Activated naive CD8-positive, alpha-beta T cell treated with anti-CD3 and anti-CD28 coated beads, Interleukin-2, amount 50 U/mL, for 16 hours (primary cell): Measurements from ENCODE around the gene HNRNPF.
"Not testable (repeated sequence)": the region's sequence is repeated elsewhere in the genome, so short reads cannot be mapped to it uniquely, and the experiment has no call there.

Source experiments
- DNase-seq: peaks from one replicate; pipeline ENCODE4 v3.0.0-alpha.2; 2020; ENCODE audit warnings: low read depth, low spot score

The HNRNPF gene

DNA sequence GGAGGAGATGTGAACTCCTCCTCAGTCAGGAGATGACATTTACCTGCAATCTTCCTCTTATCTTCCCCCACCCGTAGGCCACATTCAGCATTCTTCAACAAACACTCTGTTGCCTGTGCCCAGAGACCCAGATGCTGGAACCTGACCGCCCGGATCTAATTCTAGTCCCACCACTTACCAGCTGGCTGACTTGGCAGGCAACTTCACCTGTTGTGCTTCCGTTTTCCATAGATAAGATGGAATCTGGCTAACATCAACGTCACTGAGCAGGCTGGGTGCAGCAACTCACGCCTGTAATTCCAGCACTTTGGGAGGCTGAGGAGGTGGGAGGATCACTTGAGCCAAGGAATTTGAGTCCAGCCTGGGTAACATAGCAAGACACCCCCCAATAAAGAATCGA is 58.8 kb downstream of the HNRNPF start:
- DNase-seq: no peak

DNA sequence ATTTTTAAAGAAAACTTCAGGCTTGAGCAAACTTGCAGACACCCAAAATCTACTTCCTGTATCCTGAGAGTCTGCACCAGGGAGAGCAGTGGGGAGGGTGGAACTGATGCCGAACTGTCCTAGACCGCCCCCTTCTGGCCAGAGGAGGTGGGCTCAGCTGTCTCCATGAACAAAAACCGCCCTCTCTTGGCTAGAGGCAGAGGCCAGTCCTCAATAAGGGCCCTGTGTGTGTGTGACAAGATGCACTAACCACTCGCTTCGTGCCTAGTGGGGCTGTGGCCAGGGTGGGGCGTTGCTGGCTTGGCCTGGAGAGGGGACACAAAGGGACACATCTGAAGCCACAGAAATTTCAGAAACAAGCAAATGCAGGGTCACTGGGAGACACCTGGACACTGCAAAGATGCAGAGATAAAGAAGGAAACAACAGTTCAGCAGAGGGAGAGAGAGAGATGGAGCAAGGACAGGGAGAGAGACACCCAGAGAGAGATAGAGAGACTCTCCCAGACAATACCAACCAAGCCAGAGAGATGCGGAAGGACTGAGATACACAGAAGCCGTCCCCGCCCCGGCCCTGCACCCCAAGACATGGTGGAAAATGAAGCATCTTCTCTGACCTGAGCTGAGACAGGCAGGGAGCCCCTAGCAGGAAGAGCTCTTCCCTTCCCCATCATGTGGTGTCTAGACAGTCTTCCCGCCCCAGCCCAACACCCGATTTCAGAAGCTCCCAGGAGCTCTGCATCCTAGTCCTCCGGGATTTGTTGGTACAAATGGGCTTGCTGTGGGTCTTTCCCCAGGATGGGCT is 60.3 kb downstream of the HNRNPF start:
- peak; percentile 71 for DNase-seq

DNA sequence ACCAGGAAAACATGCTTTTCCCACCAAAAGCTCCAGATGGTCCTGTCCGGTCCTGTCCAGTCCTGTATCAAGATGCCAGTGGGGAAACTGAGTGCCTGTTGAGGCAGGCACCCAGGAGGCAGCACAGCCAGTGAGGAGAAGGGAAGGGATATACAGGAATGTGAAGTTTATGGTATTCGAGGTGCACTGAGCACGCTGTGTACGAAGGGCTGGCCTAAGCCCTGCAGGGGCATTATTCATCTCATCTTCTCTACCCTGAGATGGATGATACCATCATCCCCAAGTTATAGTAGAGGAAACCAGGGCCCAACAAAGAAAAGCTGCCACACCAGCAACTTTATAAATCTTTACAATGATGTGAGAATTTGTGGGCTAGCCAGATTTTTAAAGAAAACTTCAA is 61.0 kb downstream of the HNRNPF start:
- no peak for DNase-seq

DNA sequence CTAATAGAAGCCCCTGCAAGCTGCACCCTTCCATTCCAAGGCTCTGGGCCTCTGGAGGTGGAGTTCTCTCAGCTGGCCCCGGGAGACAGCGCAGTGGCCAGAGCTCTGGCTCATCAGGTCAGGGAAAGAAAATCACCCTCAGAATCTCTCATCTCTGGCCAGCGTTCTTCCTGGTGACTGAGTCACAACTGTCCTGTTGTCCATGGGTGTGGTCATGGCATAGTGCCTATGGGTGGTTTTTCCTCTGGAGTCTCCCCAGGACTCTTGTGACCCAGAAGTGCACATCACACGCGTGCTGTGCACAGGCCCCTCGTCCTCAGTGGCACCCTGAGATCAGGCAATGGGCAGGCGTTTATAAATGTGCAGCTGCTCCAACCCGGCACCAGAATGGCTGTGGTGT is 64.9 kb downstream of the HNRNPF start:
- DNase-seq: no peak

DNA sequence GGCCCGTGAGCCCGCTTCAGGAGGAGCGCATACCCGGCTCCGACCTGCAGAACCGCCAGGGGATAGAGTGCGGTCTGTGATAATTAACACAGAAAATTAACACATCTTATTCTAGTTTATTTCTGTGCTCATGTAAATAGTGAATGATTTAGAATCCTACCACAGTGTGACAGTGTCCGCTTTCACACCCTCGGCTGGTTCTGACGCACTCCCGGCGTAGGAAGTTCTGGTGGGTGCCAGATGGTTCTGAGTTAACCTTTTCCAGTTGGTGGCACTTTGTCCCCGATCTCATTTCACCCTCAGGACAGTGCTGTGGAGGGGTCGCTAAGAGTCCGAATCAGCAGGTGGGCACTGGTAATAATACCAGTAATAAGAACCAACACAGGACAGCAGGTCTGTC is 65.9 kb downstream of the HNRNPF start:
- no peak for DNase-seq

DNA sequence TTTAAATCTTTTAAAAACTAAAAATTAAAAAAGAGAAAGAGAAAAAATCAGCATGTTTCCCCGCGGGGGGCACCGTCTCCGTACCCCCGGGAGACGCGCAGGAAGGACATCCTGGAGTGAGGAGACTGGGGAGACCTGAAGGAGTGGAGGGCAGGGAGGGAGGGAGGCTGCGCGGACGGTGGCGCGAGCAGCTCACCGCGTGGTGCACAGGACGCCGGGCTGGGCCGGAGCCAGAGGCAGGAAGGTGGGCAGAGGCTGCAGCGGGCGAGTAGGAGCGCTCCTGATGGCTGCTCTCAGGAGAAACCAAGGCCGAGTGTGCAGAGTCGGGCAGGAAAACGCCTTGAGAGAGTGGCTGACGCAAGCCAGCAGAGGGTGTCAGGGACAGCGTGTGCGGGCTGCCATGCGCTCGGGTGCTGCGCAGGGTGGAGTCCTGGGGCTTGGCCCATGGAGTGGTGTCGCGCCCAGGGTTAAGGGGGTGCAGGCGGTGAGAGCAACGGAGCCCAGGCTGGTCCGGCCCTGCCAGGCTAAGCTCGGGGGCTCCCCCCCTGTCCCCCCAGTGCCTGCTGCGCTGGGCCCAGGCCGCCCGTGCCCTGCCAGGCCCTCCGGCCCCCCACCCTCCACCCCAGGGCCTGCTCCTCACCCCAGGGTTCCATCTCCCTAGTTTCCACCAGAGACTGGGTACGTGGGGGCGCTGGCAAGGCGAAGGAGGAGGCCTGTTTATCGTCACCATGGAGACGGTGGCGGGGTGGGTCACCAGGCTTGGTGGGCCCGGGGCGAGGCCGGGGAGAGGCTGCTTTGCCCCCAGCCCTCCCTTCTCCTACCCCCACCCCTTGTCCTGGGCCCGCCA is 66.5 kb downstream of the HNRNPF start:
- DNase-seq: no peak

DNA sequence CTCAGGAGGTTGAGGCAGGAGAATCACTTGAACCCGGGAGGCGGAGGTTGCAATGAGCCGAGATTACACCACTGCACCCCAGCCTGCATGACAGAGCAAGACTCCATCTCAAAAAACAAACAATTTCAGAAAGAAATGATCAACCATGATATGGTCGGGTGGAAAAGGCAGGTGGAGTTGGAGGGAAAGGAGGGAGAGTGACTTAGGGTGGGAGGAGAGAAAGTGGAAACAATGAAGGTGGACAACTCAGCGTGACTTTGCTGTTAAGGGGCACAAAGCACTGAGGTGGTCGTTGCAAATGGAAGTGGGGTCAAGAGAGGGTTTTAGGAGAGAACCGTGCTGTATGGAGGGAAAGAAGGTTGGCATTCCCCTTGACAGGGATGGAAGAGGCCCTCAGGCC is 67.5 kb downstream of the HNRNPF start:
- no peak for DNase-seq

DNA sequence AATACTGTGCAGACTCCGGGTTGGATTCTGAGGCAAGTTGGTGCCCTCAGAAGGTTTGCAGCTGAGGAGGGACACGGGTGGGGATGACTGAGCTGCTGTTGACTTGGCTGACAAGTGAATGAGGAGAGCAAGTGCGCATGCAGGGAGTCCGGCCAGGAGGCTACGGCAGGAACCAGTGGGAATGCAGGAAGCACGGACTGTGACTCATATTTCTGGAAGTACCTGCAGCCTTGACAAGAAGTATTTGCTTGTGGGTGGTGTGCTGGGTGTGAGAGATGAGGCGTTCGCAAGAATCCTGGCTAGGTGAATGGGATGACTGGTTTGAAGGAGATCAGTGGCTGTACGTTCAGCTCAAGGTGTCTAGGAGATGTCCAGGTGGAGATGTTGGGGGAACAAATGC is 68.4 kb downstream of the HNRNPF start:
- no peak for DNase-seq

DNA sequence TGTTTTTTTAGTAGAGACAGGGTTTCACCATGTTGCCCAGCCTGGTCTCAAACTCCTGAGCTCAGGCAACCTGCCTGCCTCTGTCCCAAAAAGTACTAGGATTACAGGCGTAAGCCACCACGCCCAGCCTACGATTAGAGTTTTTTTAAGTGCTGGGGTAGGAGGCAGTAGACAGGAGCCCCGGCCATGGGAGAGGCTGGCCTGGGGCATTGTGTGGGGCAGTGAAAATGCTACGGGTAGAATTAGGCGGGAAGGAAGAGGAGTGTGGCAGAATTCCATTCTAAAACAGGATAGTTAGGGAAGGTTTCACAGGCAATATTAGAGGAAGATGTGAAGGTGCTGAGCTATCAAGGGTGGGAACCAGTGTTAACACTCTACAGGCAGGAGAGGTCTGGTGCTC is 68.9 kb downstream of the HNRNPF start:
- no peak for DNase-seq

DNA sequence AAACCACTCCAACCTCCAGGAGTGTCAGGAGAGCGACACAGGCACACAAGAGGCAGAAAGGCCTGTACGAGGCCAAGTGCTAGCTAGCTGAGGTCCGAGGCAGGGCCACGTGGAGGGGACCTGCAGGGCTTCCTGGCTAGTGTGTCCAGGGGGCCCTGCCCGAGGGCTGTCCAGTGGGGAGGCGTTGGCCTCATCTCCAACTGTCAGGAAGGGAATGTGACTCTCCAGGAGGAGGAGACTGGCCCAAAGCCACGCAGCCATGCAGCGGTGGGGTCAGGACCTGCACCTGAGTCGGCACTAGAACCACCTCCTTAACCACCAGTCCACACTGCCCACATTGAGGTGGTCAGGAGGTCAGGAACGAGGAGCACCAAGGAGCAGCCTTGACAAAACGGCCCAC is 69.8 kb downstream of the HNRNPF start:
- no peak for DNase-seq

DNA sequence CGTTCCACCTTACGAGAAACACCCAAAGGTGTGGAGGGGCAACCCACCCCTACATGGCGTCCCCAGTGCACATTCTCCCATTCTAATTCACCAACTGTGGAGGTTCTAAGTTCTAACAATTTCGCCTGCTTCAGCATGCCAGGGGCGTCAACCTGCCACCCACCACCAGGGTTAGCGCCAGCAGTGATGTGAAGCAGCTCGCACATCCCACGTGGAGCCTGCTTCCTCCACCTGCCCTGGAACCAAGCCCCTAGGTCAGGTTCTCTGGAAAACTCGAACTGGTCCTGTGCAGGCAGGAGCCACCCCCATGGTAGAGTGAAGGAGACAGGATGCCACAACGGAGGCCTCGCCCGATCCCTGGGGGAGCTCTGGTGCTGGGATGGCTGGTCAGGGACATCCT is 70.9 kb downstream of the HNRNPF start:
- DNase-seq: no peak

DNA sequence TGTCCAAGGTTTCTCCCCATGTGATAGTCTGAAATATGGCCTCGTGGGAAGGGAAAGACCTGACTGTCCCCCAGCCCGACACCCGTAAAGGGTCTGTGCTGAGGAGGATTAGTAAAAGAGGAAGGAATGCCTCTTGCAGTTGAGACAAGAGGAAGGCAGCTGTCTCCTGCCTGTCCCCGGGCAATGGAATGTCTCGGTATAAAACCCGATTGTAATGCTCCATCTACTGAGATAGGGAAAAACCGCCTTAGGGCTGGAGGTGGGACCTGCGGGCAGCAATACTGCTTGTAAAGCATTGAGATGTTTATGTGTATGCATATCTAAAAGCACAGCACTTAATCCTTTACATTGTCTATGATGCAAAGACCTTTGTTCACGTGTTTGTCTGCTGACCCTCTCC is 71.5 kb downstream of the HNRNPF start:
- DNase-seq: not testable (repeated sequence)

DNA sequence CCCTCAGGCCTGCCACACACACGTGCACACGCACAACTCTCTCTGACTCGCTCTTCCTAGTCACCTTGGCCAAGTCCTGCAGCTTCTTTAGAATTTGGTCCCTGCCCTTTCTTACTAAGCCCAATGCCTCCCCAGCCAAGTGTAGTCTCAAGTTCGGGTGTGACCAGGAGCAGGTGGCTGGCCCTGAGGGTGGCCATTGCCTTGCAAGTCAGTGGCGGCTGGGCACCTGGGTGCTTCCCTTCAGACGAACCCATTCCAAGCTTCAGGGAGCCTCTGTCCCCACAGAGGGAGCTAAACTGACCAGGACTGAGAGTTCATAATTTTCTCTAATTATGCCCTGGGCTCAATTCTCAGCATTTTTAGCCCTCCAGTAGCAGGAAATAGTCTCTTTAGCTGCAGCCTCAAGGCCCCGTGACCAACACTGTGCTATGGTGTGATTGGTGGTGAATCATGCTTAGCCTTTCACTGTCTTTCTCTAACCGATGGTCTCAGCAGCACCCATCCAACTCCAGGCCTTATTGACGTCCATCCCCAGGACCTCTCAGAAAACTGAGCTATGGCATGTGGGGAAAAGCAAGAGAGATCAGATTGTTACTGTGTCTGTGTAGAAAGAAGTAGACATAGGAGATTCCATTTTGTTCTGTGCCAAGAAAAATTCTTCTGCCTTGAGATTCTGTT is 72.2 kb downstream of the HNRNPF start:
- DNase-seq: no peak

DNA sequence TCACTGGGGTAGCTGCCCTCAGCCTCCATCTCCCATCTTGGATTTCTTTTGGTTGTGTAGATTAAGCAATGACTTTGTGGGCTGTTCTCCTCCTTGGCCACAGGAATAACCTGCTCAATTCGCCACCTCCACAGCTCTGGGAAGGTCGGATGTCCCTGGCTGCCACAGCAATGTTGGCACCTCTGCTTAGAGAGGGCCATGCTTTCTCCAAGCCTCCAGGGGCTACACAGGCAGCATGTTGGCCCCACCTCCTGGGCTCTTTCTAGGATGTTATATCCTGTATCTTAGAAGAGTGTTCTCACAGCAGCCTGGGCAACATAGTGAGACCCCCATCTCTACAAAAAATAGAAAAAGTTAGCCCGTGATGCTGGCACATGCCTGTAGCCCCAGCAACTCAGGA is 72.9 kb downstream of the HNRNPF start:
- DNase-seq: no peak
